HCT116 (cell line): ENCODE data around the gene SNORC.

Experiments used
- CEBPB ChIP-seq: IDR thresholded peaks from 2 replicates; pipeline ENCODE4 v1.6.1; 2012; ENCODE audit warnings: low read depth
- EZH2 ChIP-seq: fragments of 200-600 bp; sonication (generic); IDR thresholded peaks from 2 replicates; pipeline ENCODE4 v1.6.1; 2017; ENCODE audit warnings: antibody characterized with exemption, mixed run types
- POLR2A ChIP-seq: IDR thresholded peaks from 2 replicates; pipeline ENCODE4 v1.7.0; 2011; ENCODE audit warnings: borderline replicate concordance; ENCODE audit not compliant: insufficient read depth, insufficient read length; ENCODE audit errors: extremely low read depth
- SRF ChIP-seq: IDR thresholded peaks from 2 replicates; pipeline ENCODE4 v1.6.1; 2012; ENCODE audit warnings: low read depth
- TCF7L2 ChIP-seq: IDR thresholded peaks from 2 replicates; pipeline ENCODE4 v1.7.0; 2011; ENCODE audit warnings: borderline replicate concordance, inconsistent platforms; ENCODE audit not compliant: insufficient read depth, insufficient read length; ENCODE audit errors: extremely low read depth
- ZFX ChIP-seq: fragments of 450-650 bp; IDR thresholded peaks from 2 replicates; pipeline ENCODE4 v1.6.1; 2017
- TF ChIP-seq, protein P1 (sequence below), 3 experiments: fragments of 200-600 bp in 1 of 3; sonication (generic) in 1 of 3; IDR thresholded peaks in 2 of 3; conservative IDR thresholded peaks in 1 of 3; 2 replicates each; pipeline ENCODE4 v1.5.1; 2012 to 2017; ENCODE audit warnings: low read depth in 2 of 3, low read length in 2 of 3, antibody characterized with exemption in 1 of 3, borderline replicate concordance in 1 of 3, control low read depth in 1 of 3, mild to moderate bottlenecking in 1 of 3, mixed read lengths in 1 of 3, mixed run types in 1 of 3, moderate library complexity in 1 of 3; ENCODE audit not compliant: insufficient read depth in 1 of 3
- TF ChIP-seq, protein P2 (sequence below): IDR thresholded peaks from 2 replicates; pipeline ENCODE4 v1.6.1; 2012
- TF ChIP-seq, protein P3 (sequence below): IDR thresholded peaks from 2 replicates; pipeline ENCODE4 v1.6.1; 2012; ENCODE audit warnings: low read depth

DNA sequence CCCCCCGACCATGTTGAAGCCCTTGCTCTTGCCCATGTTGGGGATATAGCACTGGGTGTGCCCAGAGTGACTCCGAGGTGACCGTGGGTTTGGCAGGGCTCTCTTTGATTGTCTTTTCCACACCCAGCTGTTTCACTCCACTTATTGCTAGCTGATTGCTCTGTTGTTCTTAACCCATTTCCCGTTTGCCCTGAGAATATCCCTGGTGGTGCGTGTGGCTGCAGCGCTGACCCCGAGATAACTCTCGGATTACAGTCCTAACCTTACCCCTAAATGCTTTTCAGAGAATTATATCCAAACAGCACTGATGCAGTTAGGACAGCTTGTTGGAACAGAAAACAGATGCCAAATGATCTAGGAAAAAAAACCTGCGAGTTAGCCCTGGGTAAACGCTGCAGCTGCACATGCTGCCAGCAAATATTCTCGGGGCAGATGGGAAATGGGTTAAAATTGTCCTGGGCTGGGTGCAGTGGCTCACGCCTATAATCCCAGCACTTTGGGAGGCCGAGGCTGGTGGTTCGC lies 34.3 kb upstream of the SNORC start:
- TF ChIP-seq, protein P1, sequence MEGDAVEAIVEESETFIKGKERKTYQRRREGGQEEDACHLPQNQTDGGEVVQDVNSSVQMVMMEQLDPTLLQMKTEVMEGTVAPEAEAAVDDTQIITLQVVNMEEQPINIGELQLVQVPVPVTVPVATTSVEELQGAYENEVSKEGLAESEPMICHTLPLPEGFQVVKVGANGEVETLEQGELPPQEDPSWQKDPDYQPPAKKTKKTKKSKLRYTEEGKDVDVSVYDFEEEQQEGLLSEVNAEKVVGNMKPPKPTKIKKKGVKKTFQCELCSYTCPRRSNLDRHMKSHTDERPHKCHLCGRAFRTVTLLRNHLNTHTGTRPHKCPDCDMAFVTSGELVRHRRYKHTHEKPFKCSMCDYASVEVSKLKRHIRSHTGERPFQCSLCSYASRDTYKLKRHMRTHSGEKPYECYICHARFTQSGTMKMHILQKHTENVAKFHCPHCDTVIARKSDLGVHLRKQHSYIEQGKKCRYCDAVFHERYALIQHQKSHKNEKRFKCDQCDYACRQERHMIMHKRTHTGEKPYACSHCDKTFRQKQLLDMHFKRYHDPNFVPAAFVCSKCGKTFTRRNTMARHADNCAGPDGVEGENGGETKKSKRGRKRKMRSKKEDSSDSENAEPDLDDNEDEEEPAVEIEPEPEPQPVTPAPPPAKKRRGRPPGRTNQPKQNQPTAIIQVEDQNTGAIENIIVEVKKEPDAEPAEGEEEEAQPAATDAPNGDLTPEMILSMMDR (IDR thresholded peaks at IDR 0.05 in 2 of 3, conservative IDR thresholded peaks at IDR 0.05 in 1 of 3; ENCODE audit: borderline replicate concordance in 1 of 3, insufficient read depth in 1 of 3, low read depth in 2 of 3, low read length in 2 of 3), result no peak
- TF ChIP-seq SRF, result no peak
- TF ChIP-seq POLR2A, result no peak
- TF ChIP-seq ZFX, result no peak
- TF ChIP-seq TCF7L2, result no peak
- TF ChIP-seq EZH2, result no peak
- no peak for TF ChIP-seq CEBPB
- TF ChIP-seq, protein P2, sequence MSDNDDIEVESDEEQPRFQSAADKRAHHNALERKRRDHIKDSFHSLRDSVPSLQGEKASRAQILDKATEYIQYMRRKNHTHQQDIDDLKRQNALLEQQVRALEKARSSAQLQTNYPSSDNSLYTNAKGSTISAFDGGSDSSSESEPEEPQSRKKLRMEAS, result no peak
- TF ChIP-seq, protein P3, sequence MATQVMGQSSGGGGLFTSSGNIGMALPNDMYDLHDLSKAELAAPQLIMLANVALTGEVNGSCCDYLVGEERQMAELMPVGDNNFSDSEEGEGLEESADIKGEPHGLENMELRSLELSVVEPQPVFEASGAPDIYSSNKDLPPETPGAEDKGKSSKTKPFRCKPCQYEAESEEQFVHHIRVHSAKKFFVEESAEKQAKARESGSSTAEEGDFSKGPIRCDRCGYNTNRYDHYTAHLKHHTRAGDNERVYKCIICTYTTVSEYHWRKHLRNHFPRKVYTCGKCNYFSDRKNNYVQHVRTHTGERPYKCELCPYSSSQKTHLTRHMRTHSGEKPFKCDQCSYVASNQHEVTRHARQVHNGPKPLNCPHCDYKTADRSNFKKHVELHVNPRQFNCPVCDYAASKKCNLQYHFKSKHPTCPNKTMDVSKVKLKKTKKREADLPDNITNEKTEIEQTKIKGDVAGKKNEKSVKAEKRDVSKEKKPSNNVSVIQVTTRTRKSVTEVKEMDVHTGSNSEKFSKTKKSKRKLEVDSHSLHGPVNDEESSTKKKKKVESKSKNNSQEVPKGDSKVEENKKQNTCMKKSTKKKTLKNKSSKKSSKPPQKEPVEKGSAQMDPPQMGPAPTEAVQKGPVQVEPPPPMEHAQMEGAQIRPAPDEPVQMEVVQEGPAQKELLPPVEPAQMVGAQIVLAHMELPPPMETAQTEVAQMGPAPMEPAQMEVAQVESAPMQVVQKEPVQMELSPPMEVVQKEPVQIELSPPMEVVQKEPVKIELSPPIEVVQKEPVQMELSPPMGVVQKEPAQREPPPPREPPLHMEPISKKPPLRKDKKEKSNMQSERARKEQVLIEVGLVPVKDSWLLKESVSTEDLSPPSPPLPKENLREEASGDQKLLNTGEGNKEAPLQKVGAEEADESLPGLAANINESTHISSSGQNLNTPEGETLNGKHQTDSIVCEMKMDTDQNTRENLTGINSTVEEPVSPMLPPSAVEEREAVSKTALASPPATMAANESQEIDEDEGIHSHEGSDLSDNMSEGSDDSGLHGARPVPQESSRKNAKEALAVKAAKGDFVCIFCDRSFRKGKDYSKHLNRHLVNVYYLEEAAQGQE, result no peak
